HPDE6-E6E7 (cell line): ENCODE measurements around the gene IL1RAPL2.
"Not testable (repeated sequence)": the region's sequence is repeated elsewhere in the genome, so short reads cannot be mapped to it uniquely, and the experiment has no call there.

ENCODE experiments used
- DNase-seq: peaks from one replicate; pipeline ENCODE4 v3.0.0; 2011; ENCODE audit warnings: missing footprints; ENCODE audit errors: extremely low spot score

IL1RAPL2 gene

GRCh38 chrX:104670051-104670450 lies 104.1 kb downstream of the IL1RAPL2 start:
- DNase-seq, result no peak

- DNase-seq, result not testable (repeated sequence)
Measured at GRCh38 chrX:104677517-104677916, 111.5 kb downstream of the IL1RAPL2 start.

GRCh38 chrX:104679175-104679574 lies 113.2 kb downstream of the IL1RAPL2 start:
- DNase-seq, result no peak

- DNase-seq, result no peak
Measured at GRCh38 chrX:104681214-104681613, 115.2 kb downstream of the IL1RAPL2 start.

- no peak for DNase-seq
Measured at GRCh38 chrX:104684077-104684476, 118.1 kb downstream of the IL1RAPL2 start.

GRCh38 chrX:104695593-104695992 lies 129.6 kb downstream of the IL1RAPL2 start:
- DNase-seq, result no peak

GRCh38 chrX:104696667-104697066 lies 130.7 kb downstream of the IL1RAPL2 start:
- no peak for DNase-seq

GRCh38 chrX:104697294-104697693 lies 131.3 kb downstream of the IL1RAPL2 start:
- no peak for DNase-seq

- no peak for DNase-seq
Measured at GRCh38 chrX:104707042-104707441, 141.0 kb downstream of the IL1RAPL2 start.

- DNase-seq, result no peak
Measured at GRCh38 chrX:104707572-104707971, 141.6 kb downstream of the IL1RAPL2 start.

GRCh38 chrX:104712515-104712914 lies 146.5 kb downstream of the IL1RAPL2 start:
- no peak for DNase-seq

GRCh38 chrX:104721854-104722253 lies 155.9 kb downstream of the IL1RAPL2 start:
- DNase-seq, result no peak

GRCh38 chrX:104728456-104728855 lies 162.5 kb downstream of the IL1RAPL2 start:
- DNase-seq, result no peak

- DNase-seq, result no peak
Measured at GRCh38 chrX:104742355-104742754, 176.4 kb downstream of the IL1RAPL2 start.

GRCh38 chrX:104745152-104745551 lies 179.2 kb downstream of the IL1RAPL2 start:
- no peak for DNase-seq

- DNase-seq, result no peak
Measured at GRCh38 chrX:104749951-104750610, 184.1 kb downstream of the IL1RAPL2 start.

GRCh38 chrX:104762641-104763040 lies 196.6 kb downstream of the IL1RAPL2 start:
- no peak for DNase-seq

GRCh38 chrX:104789784-104790183 lies 223.8 kb downstream of the IL1RAPL2 start:
- no peak for DNase-seq

GRCh38 chrX:104795804-104796203 lies 229.8 kb downstream of the IL1RAPL2 start:
- no peak for DNase-seq

- no peak for DNase-seq
Measured at GRCh38 chrX:104803219-104803618, 237.2 kb downstream of the IL1RAPL2 start.

GRCh38 chrX:104806346-104806745 lies 240.3 kb downstream of the IL1RAPL2 start:
- DNase-seq, result no peak

- DNase-seq, result no peak
Measured at GRCh38 chrX:104833401-104833800, 267.4 kb downstream of the IL1RAPL2 start.

GRCh38 chrX:104842646-104843045 lies 276.6 kb downstream of the IL1RAPL2 start:
- no peak for DNase-seq

- DNase-seq, result no peak
Measured at GRCh38 chrX:104852241-104852640, 286.2 kb downstream of the IL1RAPL2 start.
